HL-60 (cell line): ENCODE results near the gene IL1RAPL2.

Experiments
- DNase-seq, 2 experiments: peaks; one replicate each; pipeline ENCODE4 v3.0.0-alpha.2; 2010 to 2020; ENCODE audit warnings: low read depth in 1 of 2, low spot score in 1 of 2
- H3K27ac ChIP-seq: fragments of 250-450 bp; sonication (Bioruptor Pico); replicated peaks from 2 replicates; pipeline ENCODE4 v1.5.1; 2020; ENCODE audit warnings: mild to moderate bottlenecking, moderate library complexity
- H3K27me3 ChIP-seq: fragments of 250-450 bp; sonication (Bioruptor Pico); 2 replicates; pipeline ENCODE4 v1.5.1; 2021; ENCODE audit warnings: mild to moderate bottlenecking, moderate library complexity; ENCODE audit not compliant: insufficient read depth, poor library complexity, severe bottlenecking
- H3K4me3 ChIP-seq: replicated peaks from 2 replicates; pipeline ENCODE4 v1.5.1; 2011; ENCODE audit warnings: mild to moderate bottlenecking, control low read depth, low read length; ENCODE audit not compliant: insufficient read depth
- GABPA ChIP-seq: IDR thresholded peaks from 2 replicates; pipeline ENCODE4 v1.6.1; 2012; ENCODE audit warnings: low read depth
- POLR2AphosphoS5 ChIP-seq: IDR thresholded peaks from 2 replicates; pipeline ENCODE4 v1.6.1; 2012; ENCODE audit warnings: low read depth
- SPI1 ChIP-seq: IDR thresholded peaks from 2 replicates; pipeline ENCODE4 v1.6.1; 2012; ENCODE audit warnings: low read depth, mild to moderate bottlenecking, borderline replicate concordance
- TF ChIP-seq, protein P1 (sequence below): IDR thresholded peaks from 2 replicates; pipeline ENCODE4 v1.6.1; 2012; ENCODE audit warnings: low read depth; ENCODE audit not compliant: insufficient replicate concordance
- TF ChIP-seq, protein P2 (sequence below): IDR thresholded peaks from one replicate; pipeline ENCODE4 v1.5.1; 2011; ENCODE audit warnings: low read length, control low read depth, inconsistent platforms; ENCODE audit not compliant: insufficient read depth

IL1RAPL2 gene

DNA sequence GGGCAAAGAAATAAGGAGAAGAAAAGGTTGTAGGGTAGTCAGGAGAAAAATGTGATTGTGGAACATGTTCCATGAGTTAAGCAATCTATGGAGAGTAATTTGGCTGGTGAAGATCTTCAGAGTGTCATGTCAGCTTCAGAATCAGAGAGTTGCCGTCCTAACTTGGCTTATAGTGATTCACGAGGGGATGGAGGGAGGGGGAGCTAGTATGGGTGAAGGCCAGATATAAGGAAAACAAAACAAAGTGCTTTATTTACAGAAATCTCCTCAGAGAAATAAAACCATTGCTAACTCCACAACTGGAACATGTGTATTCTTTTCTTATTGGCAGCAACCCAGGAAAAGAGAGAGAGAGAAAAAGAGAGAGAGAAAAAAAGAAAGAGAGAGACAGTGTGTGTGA is 999.9 kb downstream of the IL1RAPL2 start:
- Histone ChIP-seq H3K4me3 (no peak overlapping the region), H3K27me3 (no peaks in the 10 kb centered on the region), H3K27ac (no peak overlapping the region)
- no peak for DNase-seq
- TF ChIP-seq, protein P1, sequence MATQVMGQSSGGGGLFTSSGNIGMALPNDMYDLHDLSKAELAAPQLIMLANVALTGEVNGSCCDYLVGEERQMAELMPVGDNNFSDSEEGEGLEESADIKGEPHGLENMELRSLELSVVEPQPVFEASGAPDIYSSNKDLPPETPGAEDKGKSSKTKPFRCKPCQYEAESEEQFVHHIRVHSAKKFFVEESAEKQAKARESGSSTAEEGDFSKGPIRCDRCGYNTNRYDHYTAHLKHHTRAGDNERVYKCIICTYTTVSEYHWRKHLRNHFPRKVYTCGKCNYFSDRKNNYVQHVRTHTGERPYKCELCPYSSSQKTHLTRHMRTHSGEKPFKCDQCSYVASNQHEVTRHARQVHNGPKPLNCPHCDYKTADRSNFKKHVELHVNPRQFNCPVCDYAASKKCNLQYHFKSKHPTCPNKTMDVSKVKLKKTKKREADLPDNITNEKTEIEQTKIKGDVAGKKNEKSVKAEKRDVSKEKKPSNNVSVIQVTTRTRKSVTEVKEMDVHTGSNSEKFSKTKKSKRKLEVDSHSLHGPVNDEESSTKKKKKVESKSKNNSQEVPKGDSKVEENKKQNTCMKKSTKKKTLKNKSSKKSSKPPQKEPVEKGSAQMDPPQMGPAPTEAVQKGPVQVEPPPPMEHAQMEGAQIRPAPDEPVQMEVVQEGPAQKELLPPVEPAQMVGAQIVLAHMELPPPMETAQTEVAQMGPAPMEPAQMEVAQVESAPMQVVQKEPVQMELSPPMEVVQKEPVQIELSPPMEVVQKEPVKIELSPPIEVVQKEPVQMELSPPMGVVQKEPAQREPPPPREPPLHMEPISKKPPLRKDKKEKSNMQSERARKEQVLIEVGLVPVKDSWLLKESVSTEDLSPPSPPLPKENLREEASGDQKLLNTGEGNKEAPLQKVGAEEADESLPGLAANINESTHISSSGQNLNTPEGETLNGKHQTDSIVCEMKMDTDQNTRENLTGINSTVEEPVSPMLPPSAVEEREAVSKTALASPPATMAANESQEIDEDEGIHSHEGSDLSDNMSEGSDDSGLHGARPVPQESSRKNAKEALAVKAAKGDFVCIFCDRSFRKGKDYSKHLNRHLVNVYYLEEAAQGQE, result no peak
- TF ChIP-seq GABPA (no peak), SPI1 (no peak), POLR2AphosphoS5 (no peak)
- TF ChIP-seq, protein P2, sequence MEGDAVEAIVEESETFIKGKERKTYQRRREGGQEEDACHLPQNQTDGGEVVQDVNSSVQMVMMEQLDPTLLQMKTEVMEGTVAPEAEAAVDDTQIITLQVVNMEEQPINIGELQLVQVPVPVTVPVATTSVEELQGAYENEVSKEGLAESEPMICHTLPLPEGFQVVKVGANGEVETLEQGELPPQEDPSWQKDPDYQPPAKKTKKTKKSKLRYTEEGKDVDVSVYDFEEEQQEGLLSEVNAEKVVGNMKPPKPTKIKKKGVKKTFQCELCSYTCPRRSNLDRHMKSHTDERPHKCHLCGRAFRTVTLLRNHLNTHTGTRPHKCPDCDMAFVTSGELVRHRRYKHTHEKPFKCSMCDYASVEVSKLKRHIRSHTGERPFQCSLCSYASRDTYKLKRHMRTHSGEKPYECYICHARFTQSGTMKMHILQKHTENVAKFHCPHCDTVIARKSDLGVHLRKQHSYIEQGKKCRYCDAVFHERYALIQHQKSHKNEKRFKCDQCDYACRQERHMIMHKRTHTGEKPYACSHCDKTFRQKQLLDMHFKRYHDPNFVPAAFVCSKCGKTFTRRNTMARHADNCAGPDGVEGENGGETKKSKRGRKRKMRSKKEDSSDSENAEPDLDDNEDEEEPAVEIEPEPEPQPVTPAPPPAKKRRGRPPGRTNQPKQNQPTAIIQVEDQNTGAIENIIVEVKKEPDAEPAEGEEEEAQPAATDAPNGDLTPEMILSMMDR, result no peak

DNA sequence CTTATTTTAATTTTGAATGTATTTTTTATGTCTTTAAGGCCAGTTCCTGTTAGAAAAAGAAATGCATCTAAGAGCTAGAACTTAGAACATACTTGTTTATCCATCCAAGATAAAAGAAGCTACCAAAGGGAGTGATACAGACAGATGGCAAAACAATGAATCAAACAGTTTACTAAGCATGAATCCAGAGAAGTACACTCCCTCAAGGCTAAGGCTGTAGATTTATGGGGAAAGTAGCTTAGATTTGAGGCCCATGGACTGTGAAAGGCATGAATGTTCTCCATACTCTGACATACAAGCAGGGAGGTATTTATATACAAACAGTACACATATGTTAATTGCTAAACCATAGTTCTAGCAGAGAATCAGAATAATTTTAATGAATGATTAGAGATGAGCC is 1001.1 kb downstream of the IL1RAPL2 start:
- Histone ChIP-seq H3K27me3 (no peaks in the 10 kb centered on the region), H3K4me3 (no peak overlapping the region), H3K27ac (no peak overlapping the region)
- DNase-seq, result no peak
- TF ChIP-seq GABPA (no peak), POLR2AphosphoS5 (no peak), SPI1 (no peak)
- TF ChIP-seq, protein P1, result no peak
- TF ChIP-seq, protein P2, result no peak

DNA sequence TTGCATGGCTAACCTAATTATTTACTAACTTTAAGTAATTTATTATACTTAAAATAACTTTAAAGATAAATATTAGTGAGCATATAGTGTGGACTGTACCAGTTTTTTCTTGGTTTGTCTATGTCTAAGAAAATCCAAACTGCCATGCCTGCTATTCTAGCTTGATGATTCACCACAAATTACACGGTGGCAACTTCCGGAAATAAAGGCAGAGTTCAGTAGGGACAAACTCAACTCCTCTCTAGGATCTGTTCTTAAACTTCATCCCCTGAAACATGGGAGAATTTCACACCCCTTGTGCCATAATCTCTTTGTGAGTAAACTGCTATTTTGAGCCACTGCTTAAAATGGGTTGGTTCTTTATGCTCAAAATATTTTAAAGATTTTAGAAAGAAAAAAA is 1042.7 kb downstream of the IL1RAPL2 start:
- Histone ChIP-seq H3K27me3 (no peaks in the 10 kb centered on the region), H3K27ac (no peak overlapping the region), H3K4me3 (no peak overlapping the region)
- TF ChIP-seq, protein P1, result no peak
- TF ChIP-seq POLR2AphosphoS5 (no peak), SPI1 (no peak), GABPA (no peak)
- TF ChIP-seq, protein P2, result no peak
- DNase-seq, result no peak
